NT2/D1 (cell line): ENCODE results near the gene SAMM50.

Experiments used
- YY1 ChIP-seq: IDR thresholded peaks from 2 replicates; pipeline ENCODE4 v1.6.1; 2011; ENCODE audit not compliant: insufficient read length, insufficient read depth
- ZNF274 ChIP-seq: IDR thresholded peaks from 2 replicates; pipeline ENCODE4 v1.6.1; 2011; ENCODE audit warnings: mild to moderate bottlenecking, low read depth, low read length

- TF ChIP-seq ZNF274 (no peak), YY1 (no peak)
Observed at GRCh38 chr22:43923631-43924464, 31.4 kb upstream of the SAMM50 start, which contains the start of gene PNPLA3.
